Liver (tissue), 9 donors: Measurements from ENCODE around the gene BAZ2B. TPM values are rescaled to one million over a fixed set of nuclear protein-coding genes. Genes with fewer than 3 reads are reported as not detected.

Experiments used
- DNase-seq: peaks from one replicate; pipeline ENCODE4 v3.0.0-alpha.2; 2017; ENCODE audit warnings: low spot score
- H3K27ac ChIP-seq, 2 donors: one replicate each; pipeline ENCODE4 v1.7.0; 2013; ENCODE audit warnings: inconsistent platforms in 2 of 2, low read length in 2 of 2, control low read depth in 1 of 2, low read depth in 1 of 2, mild to moderate bottlenecking in 1 of 2
- H3K27me3 ChIP-seq, 4 donors: one replicate each; pipeline versions ENCODE4 v1.6.1 to v1.7.0; 2013; ENCODE audit warnings: low read length in 3 of 4, inconsistent platforms in 1 of 4, mild to moderate bottlenecking in 1 of 4, moderate library complexity in 1 of 4; ENCODE audit not compliant: control insufficient read depth in 4 of 4, insufficient read depth in 4 of 4
- H3K36me3 ChIP-seq, 4 donors: one replicate each; pipeline versions ENCODE4 v1.6.1 to v1.7.0; 2013; ENCODE audit warnings: low read length in 3 of 4, mild to moderate bottlenecking in 3 of 4, low read depth in 1 of 4, moderate library complexity in 1 of 4; ENCODE audit not compliant: control insufficient read depth in 4 of 4, insufficient read depth in 3 of 4
- H3K4me1 ChIP-seq, 4 donors: one replicate each; pipeline versions ENCODE4 v1.6.1 to v1.7.0; 2013; ENCODE audit warnings: low read length in 3 of 4, mild to moderate bottlenecking in 3 of 4, moderate library complexity in 1 of 4; ENCODE audit not compliant: control insufficient read depth in 4 of 4, insufficient read depth in 4 of 4
- H3K4me3 ChIP-seq, 3 donors: one replicate each; pipeline versions ENCODE4 v1.6.1 to v1.7.0; 2013; ENCODE audit warnings: low read length in 3 of 3, control low read depth in 1 of 3, low read depth in 1 of 3, mild to moderate bottlenecking in 1 of 3
- H3K9ac ChIP-seq, 2 donors: one replicate each; pipeline ENCODE4 v1.7.0; 2013; ENCODE audit warnings: low read length in 2 of 2, mild to moderate bottlenecking in 2 of 2, moderate library complexity in 2 of 2, control low read depth in 1 of 2, low read depth in 1 of 2
- H3K9me3 ChIP-seq, 4 donors: one replicate each; pipeline versions ENCODE4 v1.6.1 to v1.7.0; 2013; ENCODE audit warnings: low read length in 3 of 4; ENCODE audit not compliant: control insufficient read depth in 4 of 4
- CTCF ChIP-seq: fragments of 150-350 bp; IDR thresholded peaks from 2 replicates; pipeline ENCODE4 v1.5.1; 2017; ENCODE audit warnings: improper control_type of control experiment, low read depth, low read length; ENCODE audit not compliant: missing input control
- EGR1 ChIP-seq, 2 donors: IDR thresholded peaks; 2 replicates each; pipeline ENCODE4 v1.6.1; 2016 to 2018; ENCODE audit warnings: antibody characterized with exemption in 2 of 2, low read depth in 2 of 2
- FOXA1 ChIP-seq: IDR thresholded peaks from 2 replicates; pipeline ENCODE4 v1.6.1; 2016; ENCODE audit warnings: antibody characterized with exemption
- HNF4A ChIP-seq, 2 donors: conservative IDR thresholded peaks; 2 replicates each; pipeline ENCODE4 v1.6.1; 2016; ENCODE audit warnings: antibody characterized with exemption in 2 of 2, mild to moderate bottlenecking in 2 of 2
- JUND ChIP-seq, 2 donors: IDR thresholded peaks; 2 replicates each; pipeline ENCODE4 v1.6.1; 2016; ENCODE audit warnings: antibody characterized with exemption in 2 of 2
- MAX ChIP-seq: IDR thresholded peaks from 2 replicates; pipeline ENCODE4 v1.6.1; 2016; ENCODE audit warnings: antibody characterized with exemption
- NR2F2 ChIP-seq: IDR thresholded peaks from 2 replicates; pipeline ENCODE4 v1.6.1; 2016; ENCODE audit warnings: antibody characterized with exemption
- RAD21 ChIP-seq, 2 donors: IDR thresholded peaks; 2 replicates each; pipeline ENCODE4 v1.6.1; 2016; ENCODE audit warnings: antibody characterized with exemption in 2 of 2, mild to moderate bottlenecking in 2 of 2
- REST ChIP-seq: IDR thresholded peaks from 2 replicates; pipeline ENCODE4 v1.6.1; 2016; ENCODE audit warnings: antibody characterized with exemption, mild to moderate bottlenecking
- RXRA ChIP-seq, 2 donors: IDR thresholded peaks; 2 replicates each; pipeline ENCODE4 v1.6.1; 2017 to 2018; ENCODE audit warnings: antibody characterized with exemption in 2 of 2, mild to moderate bottlenecking in 1 of 2
- SP1 ChIP-seq: IDR thresholded peaks from 2 replicates; pipeline ENCODE4 v1.6.1; 2018; ENCODE audit warnings: antibody characterized with exemption, mild to moderate bottlenecking
- TAF1 ChIP-seq: conservative IDR thresholded peaks from 2 replicates; pipeline ENCODE4 v1.6.1; 2016; ENCODE audit warnings: antibody characterized with exemption, mild to moderate bottlenecking
- ZBTB33 ChIP-seq: IDR thresholded peaks from 2 replicates; pipeline ENCODE4 v1.6.1; 2016; ENCODE audit warnings: antibody characterized with exemption
- WGBS: extraction: QIAGEN DNeasy Blood & Tissue Kit; methylation state at CpG from one replicate; pipeline ENCODE4 v1.1.7; 2013; 5-methylcytosine and 5-hydroxymethylcytosine counted together
- polyA plus RNA-seq, 2 donors: library from polyadenylated mRNA; stranded (reverse) in 1 of 2; unstranded in 1 of 2; fragments of 200-250 nt in 1 of 2; fragments of >200 nt in 1 of 2; fragmentation: Nextera tagmentation in 1 of 2; extraction: Ambion mirVana in 1 of 2; gene quantifications; one replicate each; pipeline versions ENCODE4 v1.2.1 to v1.2.3, GENCODE V29; 2013 to 2015
- total RNA-seq, 2 donors: library from RNA; depleted of rRNA; stranded (reverse); fragments of >200 nt; gene quantifications; one replicate each; pipeline ENCODE4 v1.2.3, GENCODE V29; 2014
- donor health status: healthy.
- donor health status: healthy.
- donor health status: healthy.
- donor health status: healthy.
- donor health status: healthy.

BAZ2B gene
- total and polyA plus RNA-seq, 4 donors, result 6.7 to 61.0 (median 24.9) TPM

GRCh38 chr2:159441182-159441581, 175.2 kb downstream of the BAZ2B start:
- no peak overlapping the region for H3K27ac ChIP-seq
- H3K36me3 ChIP-seq, result peaks cover 6 to 51% (median 27%) of the 10 kb centered on the region in 4 donors

GRCh38 chr2:159439421-159439820, 176.9 kb downstream of the BAZ2B start:
- no peak overlapping the region for H3K9ac ChIP-seq
- H3K4me1 ChIP-seq, result peaks cover 0 to 3% (median 2%) of the 10 kb centered on the region in 4 donors
- H3K36me3 ChIP-seq, result peaks cover 4 to 37% (median 13%) of the 10 kb centered on the region in 4 donors
- no peak overlapping the region for H3K27ac ChIP-seq
- H3K27me3 ChIP-seq, result no peaks in the 10 kb centered on the region
- DNase-seq, result no peak
- no peaks in the 10 kb centered on the region for H3K9me3 ChIP-seq
- no peak overlapping the region for H3K4me3 ChIP-seq
- TF ChIP-seq SP1 (no peak), RXRA (IDR thresholded peaks at IDR 0.05) (no peak), EGR1 (IDR thresholded peaks at IDR 0.05; ENCODE audit: low read depth in 2 of 2) (no peak), JUND (IDR thresholded peaks at IDR 0.05) (no peak), ZBTB33 (no peak), CTCF (no peak), HNF4A (conservative IDR thresholded peaks at IDR 0.05) (no peak)

More at GRCh38 chr2:159441182-159441581, 175.2 kb downstream of the BAZ2B start:
- TF ChIP-seq MAX (no peak), NR2F2 (no peak), RAD21 (IDR thresholded peaks at IDR 0.05) (no peak), FOXA1 (no peak), JUND (IDR thresholded peaks at IDR 0.05) (no peak), EGR1 (IDR thresholded peaks at IDR 0.05; ENCODE audit: low read depth in 2 of 2) (no peak), REST (no peak), TAF1 (no peak), CTCF (no peak)
- no peak overlapping the region for H3K9ac ChIP-seq
- WGBS, result 45% methylated on average over 1 of the region's 1 CpG
- DNase-seq, result no peak
- H3K27me3 ChIP-seq, result no peaks in the 10 kb centered on the region
- no peaks in the 10 kb centered on the region for H3K9me3 ChIP-seq
- peaks cover 0 to 3% (median 2%) of the 10 kb centered on the region in 4 donors for H3K4me1 ChIP-seq
- H3K4me3 ChIP-seq, result no peak overlapping the region
